Forelimb muscle (tissue), 1 donor: Measurements from ENCODE around the gene TEKT1. TPM values are rescaled to one million over a fixed set of nuclear protein-coding genes. Genes with fewer than 3 reads are reported as not detected.
A peak's percentile ranks its signal among the peaks of the same experiment; 100 is the strongest.
"Not testable (repeated sequence)": the region's sequence is repeated elsewhere in the genome, so short reads cannot be mapped to it uniquely, and the experiment has no call there.

Experiments
- DNase-seq: peaks from one replicate; pipeline ENCODE4 v3.0.0-alpha.2; 2013; ENCODE audit warnings: low read depth
- polyA plus RNA-seq: library from polyadenylated mRNA; unstranded; fragments of 120-200 nt; gene quantifications from one replicate; pipeline ENCODE4 v1.2.1, GENCODE V29; 2013; ENCODE audit not compliant: insufficient read length

Gene TEKT1
- polyA plus RNA-seq: not detected

DNA sequence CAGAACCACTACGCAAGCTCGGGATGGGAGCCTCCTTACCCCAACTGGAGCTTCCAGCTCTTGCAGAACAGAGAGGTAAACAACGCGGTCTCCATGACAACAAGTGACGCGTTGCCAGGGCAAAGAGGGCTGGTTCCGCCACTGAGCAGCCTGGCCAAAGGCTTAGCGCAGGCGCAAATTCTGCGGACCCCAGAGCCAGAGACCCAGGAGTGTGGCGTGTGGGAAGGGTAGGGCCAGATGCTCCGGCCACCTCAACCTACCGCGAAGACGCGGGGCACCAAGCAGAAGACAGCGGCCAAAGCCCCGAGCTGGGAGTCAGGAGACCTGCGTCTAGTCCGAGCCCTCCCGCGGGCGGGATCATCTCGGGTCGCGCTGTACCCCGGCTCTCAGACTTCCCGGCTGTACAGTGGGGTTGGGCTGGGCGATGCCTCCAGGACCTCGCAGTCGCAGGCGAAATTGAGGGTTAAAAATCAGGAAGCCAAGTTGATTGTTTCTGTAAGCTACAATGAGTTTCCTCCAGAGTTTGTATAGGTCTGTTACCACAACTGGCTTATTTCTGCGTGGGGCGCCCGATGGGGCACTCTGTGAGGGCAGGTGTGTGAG lies at the start of gene TEKT1:
Gene TEKT1 (minus strand): TSS at position 69 of the 603 bp plus-strand sequence. CDS start 1,353 bp downstream, outside the sequence.
- peak; percentile 11 for DNase-seq

DNA sequence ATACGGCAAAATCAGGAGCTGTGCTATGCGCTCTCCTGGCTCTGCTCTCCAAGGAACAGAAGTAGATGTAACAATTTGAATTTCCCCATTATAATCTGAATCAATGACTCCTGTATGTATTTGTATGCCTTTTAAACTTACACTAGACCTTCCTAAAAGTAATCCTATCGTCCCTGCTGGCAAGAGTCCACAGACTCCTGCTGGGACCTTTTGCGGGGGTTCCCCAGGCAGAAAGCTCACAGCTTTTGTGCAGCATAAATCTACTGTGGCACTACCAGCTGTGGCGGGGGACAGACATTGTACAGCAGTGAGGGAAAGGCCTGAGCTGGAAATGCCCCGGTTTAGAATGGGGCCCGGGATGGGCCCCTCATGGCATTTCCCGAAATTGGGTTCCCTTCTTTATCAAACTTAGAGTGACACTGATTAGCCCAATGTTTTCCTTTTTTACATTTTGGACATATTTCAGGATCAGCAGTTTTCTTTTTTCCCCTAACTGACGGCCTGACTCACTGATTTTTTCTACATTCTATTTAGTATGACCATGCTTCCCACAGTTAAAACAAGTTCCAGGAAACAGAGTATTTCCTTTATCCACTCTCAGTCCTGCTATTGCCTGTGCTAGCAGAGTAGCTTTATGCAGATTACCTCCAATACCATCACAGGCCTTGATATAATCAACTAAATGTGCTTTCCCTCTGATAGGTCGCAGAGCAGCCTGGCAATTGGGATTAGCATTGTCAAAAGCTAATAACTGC lies 47.9 kb upstream of the TEKT1 start:
- DNase-seq: not testable (repeated sequence)

- DNase-seq: not testable (repeated sequence)
Observed at GRCh38 chr17:6875276-6875675, 43.7 kb upstream of the TEKT1 start.

DNA sequence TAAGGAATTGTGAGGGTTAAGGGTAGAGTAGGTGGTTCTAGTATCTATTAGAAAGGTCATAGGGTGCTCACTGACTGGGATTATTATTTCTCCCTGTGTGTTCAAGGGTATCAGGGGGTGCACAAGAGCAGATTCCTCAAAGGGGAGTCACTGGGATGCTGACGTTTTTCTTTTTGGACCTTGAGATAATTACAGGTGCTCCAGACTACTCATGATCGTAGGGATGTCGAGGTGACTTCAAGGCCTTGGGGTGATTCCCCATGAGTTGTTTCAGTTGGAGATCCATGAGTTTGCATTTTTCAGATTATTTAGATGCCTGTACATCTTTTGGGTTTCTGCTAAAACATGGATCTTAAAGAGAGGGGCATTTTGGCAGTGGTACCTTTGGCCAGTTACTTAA lies 41.4 kb upstream of the TEKT1 start:
- DNase-seq: no peak

- no peak for DNase-seq
Observed at GRCh38 chr17:6870841-6871240, 39.3 kb upstream of the TEKT1 start.

DNA sequence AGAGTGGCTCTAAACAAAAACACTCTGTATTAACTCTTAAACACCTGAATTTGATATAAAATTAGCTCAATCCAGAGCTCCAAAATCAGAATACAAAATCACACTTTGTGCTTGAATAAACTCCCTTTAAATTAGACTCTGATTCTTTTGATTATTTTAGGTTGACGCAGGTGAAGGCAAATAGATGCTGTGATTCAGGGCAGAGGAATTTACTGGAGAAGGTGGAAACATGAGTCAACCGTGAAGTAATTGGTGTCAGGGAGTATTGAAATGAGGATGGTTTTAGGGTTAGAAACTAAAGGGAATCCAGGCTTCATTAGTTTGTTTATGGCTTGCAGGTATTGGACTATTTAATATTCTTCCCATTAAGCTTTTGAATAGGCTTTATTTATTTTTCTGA lies 37.1 kb upstream of the TEKT1 start:
- DNase-seq: no peak

DNA sequence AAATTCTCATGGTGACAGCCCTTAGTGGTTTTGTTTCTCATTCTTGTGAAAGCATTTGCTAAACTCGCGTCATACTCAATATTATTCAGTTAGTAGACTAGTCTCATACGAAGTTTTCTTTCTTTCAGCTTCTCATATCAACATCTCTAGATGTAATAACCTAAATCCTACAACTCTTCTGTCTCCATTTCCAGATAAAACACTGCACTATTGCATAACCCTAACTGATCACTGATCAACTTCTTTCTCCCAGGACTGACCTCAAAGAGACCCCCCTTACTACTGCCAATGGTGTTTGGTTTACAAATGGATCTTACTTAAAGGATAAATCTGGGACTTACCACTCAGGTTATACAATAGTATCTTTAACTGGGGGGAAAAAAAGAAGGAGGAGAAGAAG lies 36.3 kb upstream of the TEKT1 start:
- no peak for DNase-seq

DNA sequence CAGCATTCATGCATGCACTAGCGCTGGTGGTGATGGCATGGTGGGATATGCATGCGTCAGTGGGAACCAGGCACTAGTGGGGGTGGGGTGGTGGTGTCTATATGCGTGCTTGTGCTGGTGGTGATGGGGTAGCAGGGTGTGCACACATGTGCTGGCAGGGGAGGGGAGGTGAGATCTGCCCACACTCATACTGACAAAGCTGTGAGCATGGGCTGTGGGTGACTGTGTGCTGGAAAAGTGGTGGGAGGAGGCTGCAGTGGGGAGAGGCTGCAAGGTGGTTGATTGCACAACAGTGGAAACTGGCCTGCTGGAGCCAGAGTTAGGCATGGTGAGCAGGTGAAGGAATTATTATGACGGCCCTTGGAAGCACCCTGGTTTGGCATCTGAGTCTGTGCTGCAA lies 31.3 kb upstream of the TEKT1 start:
- no peak for DNase-seq

- no peak for DNase-seq
Observed at GRCh38 chr17:6862122-6862521, 30.6 kb upstream of the TEKT1 start.

GRCh38 chr17:6857904-6858303 lies 26.4 kb upstream of the TEKT1 start:
- DNase-seq: no peak

DNA sequence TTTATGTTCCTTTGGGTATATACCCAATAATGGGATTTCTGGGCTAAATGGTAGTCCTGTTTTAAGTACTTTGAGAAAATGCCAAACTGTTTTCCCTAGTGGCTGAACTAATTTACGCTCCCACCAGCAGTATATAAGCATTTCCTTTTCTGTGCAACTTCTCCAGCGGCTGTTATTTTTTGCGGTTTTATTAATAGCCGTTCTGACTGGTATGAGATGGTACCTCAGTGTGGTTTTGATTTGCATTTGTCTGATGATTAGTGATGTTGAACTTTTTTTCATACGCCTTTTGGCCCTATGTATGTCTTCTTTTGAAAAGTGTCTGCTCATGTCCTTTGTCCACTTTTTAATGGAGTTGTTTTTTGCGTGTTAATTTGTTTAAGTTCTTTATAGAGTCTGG lies 25.8 kb upstream of the TEKT1 start:
- DNase-seq: no peak

GRCh38 chr17:6856051-6856450 lies 24.5 kb upstream of the TEKT1 start:
- no peak for DNase-seq

DNA sequence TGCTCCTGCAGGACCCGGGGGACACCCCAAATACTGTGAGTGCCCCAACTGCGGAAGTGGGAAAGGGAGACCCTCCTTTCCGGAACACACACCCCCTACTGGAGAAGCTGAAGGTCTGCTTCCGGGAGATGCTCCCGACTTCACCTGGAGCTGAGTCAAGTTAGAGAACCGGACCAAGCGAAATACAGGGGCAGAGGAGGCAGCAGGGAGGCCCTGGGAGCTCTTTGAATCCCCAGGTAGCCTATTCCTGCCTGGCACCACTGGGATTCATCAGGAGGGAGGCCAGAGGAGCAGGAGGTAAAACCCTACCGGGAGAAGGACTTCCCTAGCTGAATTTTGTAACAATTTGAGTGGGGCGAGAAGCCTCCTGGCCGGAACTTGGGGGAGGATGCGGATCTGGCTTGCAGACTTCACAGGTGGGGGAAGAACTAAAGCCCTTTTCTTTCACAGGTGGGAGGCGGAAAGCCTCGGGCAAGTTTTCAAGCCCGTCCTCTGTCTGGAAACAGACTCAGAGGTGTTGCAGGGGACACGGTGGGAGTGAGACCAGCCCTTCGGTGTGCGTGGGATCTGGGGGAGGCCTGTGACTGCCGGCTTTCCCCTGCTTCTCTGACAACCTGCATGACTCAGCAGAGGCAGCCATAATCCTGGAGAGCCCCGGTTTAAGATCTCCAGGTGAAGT lies 22.4 kb upstream of the TEKT1 start:
- DNase-seq: no peak

DNA sequence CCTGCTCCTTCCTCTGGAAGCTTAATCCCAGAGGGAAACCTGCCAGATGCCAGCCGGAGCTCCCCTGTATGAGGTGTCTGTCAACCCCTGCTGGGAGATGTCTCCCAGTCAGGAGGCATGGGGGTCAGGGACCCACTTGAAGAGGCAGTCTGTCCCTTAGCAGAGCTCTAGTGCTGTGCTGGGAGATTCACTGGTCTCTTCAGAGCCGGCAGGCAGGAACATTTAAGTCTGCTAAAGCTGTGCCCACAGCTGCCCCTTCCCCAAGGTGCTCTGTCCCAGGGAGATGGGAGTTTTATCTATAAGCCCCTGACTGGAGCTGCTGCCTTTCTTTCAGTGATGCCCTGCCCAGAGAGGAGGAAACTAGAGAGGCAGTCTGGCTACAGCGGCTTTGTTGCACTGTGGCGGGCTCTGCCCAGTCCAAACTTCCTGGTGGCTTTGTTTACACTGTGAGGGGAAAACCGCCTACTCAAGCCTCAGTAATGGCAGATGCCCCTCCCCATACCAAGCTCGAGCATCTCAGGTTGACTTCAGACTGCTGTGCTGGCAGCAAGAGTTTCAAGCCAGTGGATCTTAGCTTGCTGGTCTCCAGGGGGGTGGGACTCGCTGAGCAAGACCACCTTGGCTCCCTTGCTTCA lies 17.1 kb upstream of the TEKT1 start:
- DNase-seq: not testable (repeated sequence)

DNA sequence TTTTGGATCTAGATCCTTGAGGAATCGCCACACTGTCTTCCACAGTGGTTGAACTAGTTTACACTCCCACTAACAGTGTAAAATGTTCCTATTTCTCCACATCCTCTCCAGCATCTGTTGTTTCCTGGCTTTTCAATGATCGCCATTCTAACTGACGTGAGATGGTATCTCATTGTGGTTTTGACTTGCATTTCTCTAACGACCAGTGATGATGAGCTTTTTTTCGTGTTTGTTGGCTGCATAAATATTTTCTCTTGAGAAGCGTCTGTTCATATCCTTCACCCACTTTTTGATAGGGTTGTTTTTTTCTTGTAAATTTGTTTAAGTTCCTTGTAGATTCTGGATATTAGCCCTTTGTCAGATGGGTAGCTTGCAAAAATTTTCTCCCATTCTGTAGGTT lies 14.6 kb upstream of the TEKT1 start:
- not testable (repeated sequence) for DNase-seq

GRCh38 chr17:6844406-6844805 lies 12.9 kb upstream of the TEKT1 start:
- DNase-seq: not testable (repeated sequence)

DNA sequence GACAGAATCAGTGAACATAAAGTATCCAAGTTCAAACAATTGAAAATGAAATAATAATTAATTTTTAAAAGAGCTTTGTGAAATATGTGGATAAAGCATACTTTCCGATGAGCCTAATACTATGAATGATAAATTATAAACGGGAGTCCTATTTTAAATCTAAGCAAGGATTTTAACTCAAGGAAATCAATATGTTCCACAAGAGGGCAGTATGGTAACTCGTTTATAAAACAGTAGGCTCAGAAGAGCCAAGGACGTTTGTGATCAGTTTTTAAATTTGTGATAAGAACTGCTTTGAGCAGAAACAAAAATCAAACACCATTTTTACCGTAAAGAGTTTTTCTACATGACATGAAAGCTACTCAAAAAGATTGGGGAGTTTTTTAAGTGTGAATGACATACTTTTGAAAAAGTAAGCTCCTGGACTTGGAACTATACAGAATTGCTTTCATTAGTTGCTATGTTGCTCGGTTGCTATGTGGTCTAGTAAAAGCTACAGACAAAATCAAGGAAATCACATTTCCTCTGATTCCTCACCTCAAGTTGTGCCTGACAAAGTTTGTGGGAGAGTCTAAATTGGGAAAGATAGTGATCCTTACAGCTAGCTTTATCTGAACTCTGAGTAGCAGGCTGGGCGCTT lies 11.8 kb upstream of the TEKT1 start:
- peak; percentile 29 for DNase-seq

- not testable (repeated sequence) for DNase-seq
Observed at GRCh38 chr17:6841769-6842168, 10.2 kb upstream of the TEKT1 start.

- no peak for DNase-seq
Observed at GRCh38 chr17:6830383-6830986, 1.0 kb downstream of the TEKT1 start.

DNA sequence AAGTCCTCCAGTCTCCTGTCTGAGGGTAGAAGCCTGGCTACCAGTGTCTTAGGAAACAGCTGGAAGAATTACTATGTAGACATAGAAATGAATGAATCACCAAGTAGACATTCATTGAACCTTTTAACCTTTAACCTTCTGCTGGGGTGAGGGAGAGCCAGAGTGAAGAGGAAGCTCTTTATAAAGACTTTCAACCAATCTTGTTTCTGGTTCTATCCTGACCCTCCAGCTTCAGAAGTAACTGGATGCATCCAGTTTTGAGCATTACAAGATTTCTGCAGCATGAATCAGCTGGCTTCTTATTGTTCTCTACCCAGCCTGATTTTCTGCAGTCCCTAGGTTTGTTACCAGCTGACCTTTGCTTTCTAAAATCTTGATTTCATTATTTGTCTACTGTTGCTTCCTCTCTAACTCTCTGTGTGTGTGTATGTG lies 8.5 kb downstream of the TEKT1 start:
- DNase-seq: no peak

DNA sequence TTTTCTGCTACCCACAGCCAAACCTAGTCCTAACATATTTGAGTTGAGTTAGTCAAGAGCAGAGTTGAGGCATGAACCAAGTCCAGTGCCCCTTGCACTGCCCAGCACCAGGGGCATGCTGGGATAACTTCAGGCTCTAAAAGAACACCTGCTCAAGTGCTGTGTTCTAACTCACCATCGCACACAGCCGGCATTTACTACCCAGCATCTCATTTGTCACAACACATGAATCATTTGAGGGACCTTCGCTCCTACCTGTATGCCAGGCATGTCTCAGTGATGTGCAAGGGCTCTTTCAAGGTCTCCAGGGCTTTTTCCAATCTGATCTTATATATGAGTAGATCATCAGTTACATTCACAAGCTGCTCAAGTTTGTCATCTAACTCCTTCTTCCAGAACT lies 12.6 kb downstream of the TEKT1 start:
- no peak for DNase-seq
